Tibial nerve (tissue), 4 donors: ENCODE data around the gene LTBP3. TPM values are rescaled to one million over a fixed set of nuclear protein-coding genes. Genes with fewer than 3 reads are reported as not detected.

Source experiments
- DNase-seq, 2 donors: peaks; one replicate each; pipeline ENCODE4 v3.0.0-alpha.2; 2019; ENCODE audit warnings: low spot score in 2 of 2
- H3K27ac ChIP-seq, 4 donors: fragments of 200-600 bp; sonication (generic) in 3 of 4; one replicate each; pipeline ENCODE4 v1.5.1; 2017 to 2019; ENCODE audit warnings: mild to moderate bottlenecking in 1 of 4
- H3K27me3 ChIP-seq, 2 donors: fragments of 200-600 bp; sonication (generic) in 1 of 2; one replicate each; pipeline versions ENCODE4 v1.5.1 to v1.6.0; 2017 to 2019
- H3K36me3 ChIP-seq, 3 donors: fragments of 200-600 bp; sonication (generic); one replicate each; pipeline ENCODE4 v1.5.1; 2018 to 2019
- H3K4me1 ChIP-seq, 4 donors: fragments of 200-600 bp; sonication (generic) in 3 of 4; one replicate each; pipeline ENCODE4 v1.5.1; 2017 to 2019
- H3K4me3 ChIP-seq, 4 donors: fragments of 200-600 bp; sonication (generic) in 3 of 4; one replicate each; pipeline ENCODE4 v1.5.1; 2017 to 2019; ENCODE audit warnings: mild to moderate bottlenecking in 1 of 4, moderate library complexity in 1 of 4
- H3K9me3 ChIP-seq, 4 donors: fragments of 200-600 bp; sonication (generic) in 3 of 4; one replicate each; pipeline ENCODE4 v1.5.1; 2017 to 2019
- CTCF ChIP-seq, 5 experiments: fragments of 200-600 bp in 3 of 5; fragments of 450-650 bp in 2 of 5; sonication (generic) in 3 of 5; IDR thresholded peaks; one replicate each; pipeline ENCODE4 v1.5.1; 2016 to 2019; ENCODE audit warnings: antibody characterized with exemption in 5 of 5, mild to moderate bottlenecking in 3 of 5, moderate library complexity in 2 of 5
- EP300 ChIP-seq, 2 donors: sonication (generic); formaldehyde crosslinking; IDR thresholded peaks; one replicate each; pipeline ENCODE4 v1.6.1; 2017; ENCODE audit warnings: antibody characterized with exemption in 2 of 2, mild to moderate bottlenecking in 1 of 2
- POLR2A ChIP-seq, 2 donors: fragments of 450-650 bp; IDR thresholded peaks; one replicate each; pipeline ENCODE4 v1.6.1; 2017; ENCODE audit warnings: antibody characterized with exemption in 2 of 2, mild to moderate bottlenecking in 2 of 2, moderate library complexity in 2 of 2
- WGBS, 2 donors: methylation state at CpG; one replicate each; pipeline ENCODE4 v1.1.5; 2018; 5-methylcytosine and 5-hydroxymethylcytosine counted together
- total RNA-seq, 4 donors: library from RNA; depleted of rRNA; stranded (reverse); fragments of >200 nt; gene quantifications; one replicate each; pipeline ENCODE4 v1.1.0, GENCODE V29; 2016

The LTBP3 gene
- total RNA-seq, 4 donors from 2014 or later = 236 to 476 (median 386) TPM

GRCh38 chr11:65540290-65541092, 17.7 kb downstream of the LTBP3 start:
- 0 to 1% methylated on average over 19 to 34 of the region's 78 CpGs for WGBS, 2 donors
- H3K27me3 ChIP-seq = no peaks in the 10 kb centered on the region
- peak overlapping the region; percentile 75 to 93 (median 88) for H3K27ac ChIP-seq
- DNase-seq = peak; percentile 87 to 92
- TF ChIP-seq POLR2A (IDR thresholded peaks at IDR 0.05) = peak in 1 of 2 donors; percentile 61
- peak; percentile 73 to 79 for TF ChIP-seq EP300 (IDR thresholded peaks at IDR 0.05)
- peak; percentile 78 to 98 (median 86) for TF ChIP-seq CTCF (IDR thresholded peaks at IDR 0.05)
- peaks cover 0 to 73% (median 7%) of the 10 kb centered on the region in 3 donors for H3K36me3 ChIP-seq
- peaks cover 0 to 52% (median 23%) of the 10 kb centered on the region in 4 donors for H3K4me1 ChIP-seq
- peak overlapping the region; percentile 35 to 62 (median 56) for H3K4me3 ChIP-seq
- H3K9me3 ChIP-seq = no peaks in the 10 kb centered on the region

- 21 to 24% methylated on average over 20 to 37 of the region's 60 CpGs for WGBS, 2 donors
Measured at GRCh38 chr11:65539744-65540289, 18.3 kb downstream of the LTBP3 start.

GRCh38 chr11:65538915-65539743, 19.0 kb downstream of the LTBP3 start:
- DNase-seq = no peak
- 81 to 83% methylated on average over 37 to 71 of the region's 92 CpGs for WGBS, 2 donors
- Histone ChIP-seq H3K27ac (peak overlapping the region; percentile 75 to 93 (median 88)), H3K4me1 (peaks cover 0 to 52% (median 23%) of the 10 kb centered on the region in 4 donors), H3K9me3 (no peaks in the 10 kb centered on the region), H3K36me3 (peaks cover 0 to 73% (median 7%) of the 10 kb centered on the region in 3 donors), H3K4me3 (peak overlapping the region; percentile 35 to 62 (median 56)), H3K27me3 (no peaks in the 10 kb centered on the region)
- TF ChIP-seq POLR2A (IDR thresholded peaks at IDR 0.05) (no peak), EP300 (IDR thresholded peaks at IDR 0.05) (no peak), CTCF (IDR thresholded peaks at IDR 0.05) (no peak)

More at GRCh38 chr11:65539744-65540289, 18.3 kb downstream of the LTBP3 start:
- DNase-seq = no peak
- Histone ChIP-seq H3K4me1 (peaks cover 0 to 52% (median 23%) of the 10 kb centered on the region in 4 donors), H3K9me3 (no peaks in the 10 kb centered on the region), H3K4me3 (peak overlapping the region; percentile 35 to 62 (median 56)), H3K27me3 (no peaks in the 10 kb centered on the region), H3K27ac (peak overlapping the region; percentile 75 to 93 (median 88)), H3K36me3 (peaks cover 0 to 73% (median 7%) of the 10 kb centered on the region in 3 donors)
- TF ChIP-seq CTCF (IDR thresholded peaks at IDR 0.05) (peak in 2 of 5 experiments; percentile 54 to 71), EP300 (IDR thresholded peaks at IDR 0.05) (no peak)

GRCh38 chr11:65538232-65538914, 19.8 kb downstream of the LTBP3 start:
- peaks cover 0 to 52% (median 23%) of the 10 kb centered on the region in 4 donors for H3K4me1 ChIP-seq
- no peak overlapping the region for H3K4me3 ChIP-seq
- H3K36me3 ChIP-seq = peaks cover 0 to 73% (median 9%) of the 10 kb centered on the region in 3 donors
- no peaks in the 10 kb centered on the region for H3K9me3 ChIP-seq
- DNase-seq = no peak
- WGBS, 2 donors = 81 to 83% methylated on average over 28 to 34 of the region's 43 CpGs
- peak overlapping the region in 1 of 4 donors; percentile 88 for H3K27ac ChIP-seq
- no peaks in the 10 kb centered on the region for H3K27me3 ChIP-seq
- TF ChIP-seq POLR2A (IDR thresholded peaks at IDR 0.05) = no peak
- TF ChIP-seq EP300 (IDR thresholded peaks at IDR 0.05) = no peak
- TF ChIP-seq CTCF (IDR thresholded peaks at IDR 0.05) = no peak
